Keratinocyte (primary cell): Measurements from ENCODE around the gene PRKCA. TPM values are rescaled to one million over a fixed set of nuclear protein-coding genes. Genes with fewer than 3 reads are reported as not detected.

Experiments used
- DNase-seq: peaks from one replicate; pipeline ENCODE4 v3.0.0-alpha.2; 2011; ENCODE audit warnings: low read depth, missing footprints, low spot score
- FAIRE-seq: peaks from 2 replicates; lab custom pipeline; 2011; peaks lifted over from hg19 to GRCh38; lab: Jason Lieb, UNC
- H2AFZ ChIP-seq: 2 replicates; pipeline ENCODE4 v1.6.0; 2012; ENCODE audit warnings: low read length, control low read depth, inconsistent platforms; ENCODE audit not compliant: control insufficient read depth
- H3K27ac ChIP-seq: 2 replicates; pipeline ENCODE4 v1.5.1; 2011; ENCODE audit warnings: low read length; ENCODE audit not compliant: control insufficient read depth, insufficient read depth
- H3K27me3 ChIP-seq: 3 replicates; pipeline ENCODE4 v1.6.0; 2011; ENCODE audit warnings: low read length; ENCODE audit not compliant: control insufficient read depth, insufficient read depth; ENCODE audit errors: extremely low read depth
- H3K36me3 ChIP-seq, 2 experiments: 2 replicates in 1 of 2; 3 replicates in 1 of 2; pipeline ENCODE4 v1.5.1; 2011; ENCODE audit warnings: low read length in 2 of 2, mild to moderate bottlenecking in 1 of 2; ENCODE audit not compliant: control insufficient read depth in 2 of 2, insufficient read depth in 2 of 2; ENCODE audit errors: extremely low read depth in 1 of 2
- H3K4me1 ChIP-seq: 3 replicates; pipeline ENCODE4 v1.5.1; 2011; ENCODE audit warnings: low read length; ENCODE audit not compliant: control insufficient read depth, insufficient read depth; ENCODE audit errors: extremely low read depth
- H3K4me2 ChIP-seq: 3 replicates; pipeline ENCODE4 v1.6.0; 2011; ENCODE audit warnings: low read depth, low read length; ENCODE audit not compliant: control insufficient read depth, insufficient read depth; ENCODE audit errors: extremely low read depth
- H3K4me3 ChIP-seq, 3 experiments: fragments of 200-600 bp in 1 of 3; sonication (generic) in 1 of 3; 2 replicates in 2 of 3; 3 replicates in 1 of 3; pipeline ENCODE4 v1.5.1; 2011 to 2016; ENCODE audit warnings: low read length in 3 of 3, mild to moderate bottlenecking in 3 of 3, control low read depth in 2 of 3, inconsistent platforms in 1 of 3, low read depth in 1 of 3, mixed read lengths in 1 of 3, mixed run types in 1 of 3, moderate library complexity in 1 of 3; ENCODE audit not compliant: control insufficient read depth in 2 of 3, insufficient read depth in 2 of 3; ENCODE audit errors: extremely low read depth in 1 of 3
- H3K79me2 ChIP-seq: 2 replicates; pipeline ENCODE4 v1.6.0; 2012; ENCODE audit warnings: low read length; ENCODE audit not compliant: control insufficient read depth, insufficient read depth
- H3K9ac ChIP-seq: 3 replicates; pipeline ENCODE4 v1.6.0; 2011; ENCODE audit warnings: low read length; ENCODE audit not compliant: control insufficient read depth, insufficient read depth; ENCODE audit errors: extremely low read depth
- H3K9me1 ChIP-seq: 3 replicates; pipeline ENCODE4 v1.6.0; 2011; ENCODE audit warnings: low read length; ENCODE audit not compliant: control insufficient read depth, insufficient read depth; ENCODE audit errors: extremely low read depth
- H3K9me3 ChIP-seq: 2 replicates; pipeline ENCODE4 v1.5.1; 2012; ENCODE audit warnings: low read depth, low read length; ENCODE audit not compliant: control insufficient read depth
- H4K20me1 ChIP-seq: 3 replicates; pipeline ENCODE4 v1.6.0; 2011; ENCODE audit warnings: low read length; ENCODE audit not compliant: control insufficient read depth, insufficient read depth; ENCODE audit errors: extremely low read depth
- CTCF ChIP-seq, 3 experiments: IDR thresholded peaks in 1 of 3; conservative IDR thresholded peaks in 1 of 3; optimal IDR thresholded peaks in 1 of 3; 2 replicates in 2 of 3; 3 replicates in 1 of 3; pipeline versions ENCODE3 to v1.5.1; 2011; ENCODE audit warnings: low read length in 3 of 3, mild to moderate bottlenecking in 3 of 3, moderate library complexity in 2 of 3, control low read depth in 1 of 3, inconsistent platforms in 1 of 3; ENCODE audit not compliant: insufficient read depth in 2 of 3; ENCODE audit errors: extremely low read depth in 1 of 3
- EZH2 ChIP-seq: IDR thresholded peaks from one replicate; pipeline ENCODE4 v1.6.1; 2012; ENCODE audit warnings: inconsistent platforms, mild to moderate bottlenecking, low read length, moderate library complexity
- dilution Hi-C: fragments of 300-500 bp; cut with MboI; formaldehyde crosslinking; loops from one replicate; pipeline ENCODE4 v1.7.0; 2020; ENCODE audit warnings: low sequenced_read_pairs; ENCODE audit not compliant: extremely low pct_ligation_motif_present
- polyA plus RNA-seq, 5 experiments: library from polyadenylated mRNA; depleted of rRNA in 3 of 5; stranded (reverse) in 3 of 5; stranded (forward) in 1 of 5; unstranded in 1 of 5; fragments of >200 nt; gene quantifications; 1 replicate in 1 of 5; 2 replicates in 3 of 5; 3 replicates in 1 of 5; pipeline versions ENCODE4 v1.2.1 to v1.2.3, GENCODE V29; 2011 to 2012; ENCODE audit warnings: missing spikeins in 2 of 5, low read depth in 1 of 5, low replicate concordance in 1 of 5

PRKCA gene
- polyA plus RNA-seq, 1 donor (not counting 4 experiments of a cell fraction or from before 2014, with no cell fraction given): 3.6 TPM

GRCh38 chr17:66276328-66276937 lies 26.0 kb upstream of the PRKCA start:
- Histone ChIP-seq H3K36me3 (no peaks in the 10 kb centered on the region), H3K27ac (no peak overlapping the region), H4K20me1 (no peaks in the 10 kb centered on the region), H3K79me2 (no peaks in the 10 kb centered on the region), H3K9me3 (no peaks in the 10 kb centered on the region), H3K9ac (no peak overlapping the region), H3K27me3 (no peaks in the 10 kb centered on the region), H3K9me1 (peaks cover 2% of the 10 kb centered on the region), H3K4me2 (no peak overlapping the region), H2AFZ (no peak overlapping the region), H3K4me3 (no peak overlapping the region), H3K4me1 (peaks cover 32% of the 10 kb centered on the region)
- FAIRE-seq (no peak), DNase-seq (no peak)
- dilution Hi-C loops: no loop called here
- no peak for TF ChIP-seq EZH2
- no peak for TF ChIP-seq CTCF (optimal IDR thresholded peaks at IDR 0.05 in 1 of 3, IDR thresholded peaks at IDR 0.05 in 1 of 3, conservative IDR thresholded peaks at IDR 0.05 in 1 of 3; ENCODE audit: extremely low read depth in 1 of 3, insufficient read depth in 2 of 3, low read length in 3 of 3)

GRCh38 chr17:66277191-66277590 lies 25.2 kb upstream of the PRKCA start:
- H3K27me3 ChIP-seq: no peaks in the 10 kb centered on the region
- TF ChIP-seq EZH2 (no peak), CTCF (optimal IDR thresholded peaks at IDR 0.05 in 1 of 3, IDR thresholded peaks at IDR 0.05 in 1 of 3, conservative IDR thresholded peaks at IDR 0.05 in 1 of 3; ENCODE audit: extremely low read depth in 1 of 3, insufficient read depth in 2 of 3, low read length in 3 of 3) (no peak)
- no peaks in the 10 kb centered on the region for H4K20me1 ChIP-seq
- no peaks in the 10 kb centered on the region for H3K9me3 ChIP-seq
- peaks cover 2% of the 10 kb centered on the region for H3K9me1 ChIP-seq
- no peak overlapping the region for H3K9ac ChIP-seq
- no peak overlapping the region for H2AFZ ChIP-seq
- DNase-seq (no peak), FAIRE-seq (no peak)
- H3K4me1 ChIP-seq: peaks cover 32% of the 10 kb centered on the region
- dilution Hi-C loops: no loop called here
- no peaks in the 10 kb centered on the region for H3K79me2 ChIP-seq
- H3K4me3 ChIP-seq: no peak overlapping the region
- H3K27ac ChIP-seq: no peak overlapping the region
- H3K36me3 ChIP-seq: no peaks in the 10 kb centered on the region
- H3K4me2 ChIP-seq: no peak overlapping the region
